HG03520 (cell line): ENCODE data around the gene GLTP.
A peak's percentile ranks its signal among the peaks of the same experiment; 100 is the strongest.
"Not testable (repeated sequence)": the region's sequence is repeated elsewhere in the genome, so short reads cannot be mapped to it uniquely, and the experiment has no call there.

Experiments
- ATAC-seq: cut with Tn5 transposase; IDR thresholded peaks from one replicate; pipeline ENCODE4 v1.9.1; 2021; ENCODE audit warnings: mild to moderate bottlenecking, moderate library complexity; ENCODE audit not compliant: unreplicated experiment

Gene GLTP

GRCh38 chr12:109880043-109880931 is at the start of gene GLTP:
GLTP (minus strand) TSS chr12:109880541; CDS start chr12:109880374, 167 bp downstream.
- peak; percentile 90 for ATAC-seq

- not testable (repeated sequence) for ATAC-seq
Observed at GRCh38 chr12:109929326-109929725, 49.0 kb upstream of the GLTP start.

- no peak for ATAC-seq
Observed at GRCh38 chr12:109928058-109928656, 47.8 kb upstream of the GLTP start.

GRCh38 chr12:109927622-109928021 is 47.3 kb upstream of the GLTP start:
- no peak for ATAC-seq

- no peak for ATAC-seq
Observed at GRCh38 chr12:109926488-109927210, 46.3 kb upstream of the GLTP start.

GRCh38 chr12:109926016-109926415 is 45.7 kb upstream of the GLTP start:
- ATAC-seq, result no peak

- ATAC-seq, result no peak
Observed at GRCh38 chr12:109925185-109925840, 45.0 kb upstream of the GLTP start.

- no peak for ATAC-seq
Observed at GRCh38 chr12:109923481-109924245, 43.3 kb upstream of the GLTP start.

- ATAC-seq, result no peak
Observed at GRCh38 chr12:109923038-109923437, 42.7 kb upstream of the GLTP start.

- ATAC-seq, result no peak
Observed at GRCh38 chr12:109921982-109922381, 41.6 kb upstream of the GLTP start.

GRCh38 chr12:109920261-109920780 is 40.0 kb upstream of the GLTP start:
- ATAC-seq, result no peak

- ATAC-seq, result no peak
Observed at GRCh38 chr12:109919456-109919855, 39.1 kb upstream of the GLTP start.

GRCh38 chr12:109916045-109916444 is 35.7 kb upstream of the GLTP start:
- no peak for ATAC-seq

GRCh38 chr12:109915171-109916040 is 35.1 kb upstream of the GLTP start:
- no peak for ATAC-seq

- no peak for ATAC-seq
Observed at GRCh38 chr12:109914461-109914860, 34.1 kb upstream of the GLTP start.

GRCh38 chr12:109912855-109913321 is 32.5 kb upstream of the GLTP start:
- no peak for ATAC-seq

- no peak for ATAC-seq
Observed at GRCh38 chr12:109910969-109911348, 30.6 kb upstream of the GLTP start.

- no peak for ATAC-seq
Observed at GRCh38 chr12:109910254-109910968, 30.1 kb upstream of the GLTP start.
